ENCODE data around the gene OR5B17. TPM values are rescaled to one million over a fixed set of nuclear protein-coding genes. Genes with fewer than 3 reads are reported as not detected.

The OR5B17 gene
- total and polyA plus RNA-seq, 2 donors (not counting 1 experiment from before 2014, with no cell fraction given), result not detected

DNA sequence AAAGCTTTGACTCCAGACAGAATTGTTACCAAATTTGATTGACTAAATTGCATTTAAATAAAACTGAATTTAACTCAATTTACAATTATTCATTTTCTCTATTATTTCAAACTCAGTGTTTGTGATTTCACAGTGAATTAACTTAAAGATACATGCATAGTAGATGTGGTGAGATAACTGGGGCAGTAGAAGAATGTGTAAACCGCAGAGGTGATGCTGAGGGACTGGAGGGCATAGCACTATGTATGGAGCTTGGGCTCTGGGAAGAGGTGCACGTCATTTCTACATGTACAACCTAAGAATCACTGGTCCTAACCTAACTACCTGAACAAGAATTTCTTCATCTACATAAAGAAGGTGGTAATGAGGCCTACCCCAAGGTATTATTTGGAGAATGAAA is 13.7 kb downstream of the OR5B17 start:
- H3K4me3 Mint-ChIP-seq, result no peak overlapping the region
- intact Hi-C loops (cut with micrococcal nuclease), result no loop called here
- H3K27me3 ChIP-seq (replicated peaks in 1 of 4; ENCODE audit: control extremely low read depth in 1 of 4, control insufficient read depth in 3 of 4, insufficient read depth in 4 of 4, low read length in 3 of 4), result no peaks in the 10 kb centered on the region
- H4K20me1 ChIP-seq (ENCODE audit: control insufficient read depth, insufficient read depth, low read length, poor library complexity, severe bottlenecking), result no peaks in the 10 kb centered on the region
- ATAC-seq (ENCODE audit: low read depth) (no peak), DNase-seq (no peak)
- no peak overlapping the region for H3K27ac Mint-ChIP-seq
- no peaks in the 10 kb centered on the region for H3K4me1 Mint-ChIP-seq
- ChIA-PET CTCF (no interaction called here), POLR2A (no interaction called here)
- H3K4me3 ChIP-seq (ENCODE audit: control extremely low read depth in 1 of 5, extremely low read depth in 1 of 5, insufficient read depth in 1 of 5, low read depth in 2 of 5, low read length in 4 of 5), result no peak overlapping the region
- H3K36me3 ChIP-seq (replicated peaks in 1 of 2; ENCODE audit: control extremely low read depth in 1 of 2, control insufficient read depth in 1 of 2, extremely low read depth in 1 of 2, insufficient read depth in 2 of 2, low read length in 1 of 2), result no peaks in the 10 kb centered on the region
- H3K4me1 ChIP-seq (ENCODE audit: control insufficient read depth in 2 of 2, insufficient read depth in 2 of 2, low read length in 2 of 2), result no peaks in the 10 kb centered on the region
- H2AFZ ChIP-seq (ENCODE audit: insufficient read depth, low read depth, low read length, poor library complexity, severe bottlenecking), result no peak overlapping the region
- TF ChIP-seq, protein P1, sequence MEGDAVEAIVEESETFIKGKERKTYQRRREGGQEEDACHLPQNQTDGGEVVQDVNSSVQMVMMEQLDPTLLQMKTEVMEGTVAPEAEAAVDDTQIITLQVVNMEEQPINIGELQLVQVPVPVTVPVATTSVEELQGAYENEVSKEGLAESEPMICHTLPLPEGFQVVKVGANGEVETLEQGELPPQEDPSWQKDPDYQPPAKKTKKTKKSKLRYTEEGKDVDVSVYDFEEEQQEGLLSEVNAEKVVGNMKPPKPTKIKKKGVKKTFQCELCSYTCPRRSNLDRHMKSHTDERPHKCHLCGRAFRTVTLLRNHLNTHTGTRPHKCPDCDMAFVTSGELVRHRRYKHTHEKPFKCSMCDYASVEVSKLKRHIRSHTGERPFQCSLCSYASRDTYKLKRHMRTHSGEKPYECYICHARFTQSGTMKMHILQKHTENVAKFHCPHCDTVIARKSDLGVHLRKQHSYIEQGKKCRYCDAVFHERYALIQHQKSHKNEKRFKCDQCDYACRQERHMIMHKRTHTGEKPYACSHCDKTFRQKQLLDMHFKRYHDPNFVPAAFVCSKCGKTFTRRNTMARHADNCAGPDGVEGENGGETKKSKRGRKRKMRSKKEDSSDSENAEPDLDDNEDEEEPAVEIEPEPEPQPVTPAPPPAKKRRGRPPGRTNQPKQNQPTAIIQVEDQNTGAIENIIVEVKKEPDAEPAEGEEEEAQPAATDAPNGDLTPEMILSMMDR (IDR thresholded peaks at IDR 0.05), result no peak
- no peak for TF ChIP-seq EZH2 (IDR thresholded peaks at IDR 0.05; ENCODE audit: borderline replicate concordance, insufficient read depth, low read depth, low read length, poor library complexity, severe bottlenecking)
- H3K9me3 Mint-ChIP-seq (ENCODE audit: insufficient read depth), result peaks cover 2% of the 10 kb centered on the region
- no peak overlapping the region for H3K27ac ChIP-seq (ENCODE audit: low read length in 2 of 2)
- no CpG with 5 or more reads among the region's 2 CpGs for WGBS (ENCODE audit: insufficient coverage)
- H3K4me2 ChIP-seq (replicated peaks; ENCODE audit: low read depth, low read length, poor library complexity, severe bottlenecking), result no peak overlapping the region
- no peaks in the 10 kb centered on the region for H3K79me2 ChIP-seq (ENCODE audit: control insufficient read depth, insufficient read depth, low read length)
- peaks cover 8% of the 10 kb centered on the region for H3K27me3 Mint-ChIP-seq
- H3K9me3 ChIP-seq (ENCODE audit: control extremely low read depth in 1 of 3, control insufficient read depth in 2 of 3, insufficient read depth in 1 of 3, low read length in 2 of 3), result peaks cover 0 to 4% (median 2%) of the 10 kb centered on the region in 3 donors
- H3K9ac ChIP-seq (ENCODE audit: low read length), result no peak overlapping the region

DNA sequence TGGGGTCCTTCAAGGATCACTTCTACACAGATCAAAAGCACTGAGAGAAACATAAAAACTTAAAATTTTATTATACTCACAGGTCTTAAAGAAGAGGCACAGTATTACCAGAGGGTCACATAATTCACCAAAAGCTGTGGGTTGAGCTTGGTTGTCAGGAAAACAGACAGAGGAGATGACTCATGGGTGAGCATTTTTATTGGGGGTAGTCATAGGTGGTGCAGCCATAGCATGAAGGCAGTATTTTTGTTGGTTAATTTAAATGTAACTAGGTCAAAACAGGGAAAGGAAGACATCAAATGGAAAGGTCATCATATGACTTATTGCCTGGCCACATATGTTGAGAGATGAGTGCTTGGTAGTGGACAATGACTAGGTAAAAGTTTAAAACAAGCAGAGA is 24.2 kb downstream of the OR5B17 start:
- TF ChIP-seq, protein P1 (IDR thresholded peaks at IDR 0.05), result no peak
- no peak for TF ChIP-seq EZH2 (IDR thresholded peaks at IDR 0.05; ENCODE audit: borderline replicate concordance, insufficient read depth, low read depth, low read length, poor library complexity, severe bottlenecking)
- Histone ChIP-seq H3K9ac (ENCODE audit: low read length) (no peak overlapping the region), H3K4me1 (ENCODE audit: control insufficient read depth in 2 of 2, insufficient read depth in 2 of 2, low read length in 2 of 2) (no peaks in the 10 kb centered on the region), H2AFZ (ENCODE audit: insufficient read depth, low read depth, low read length, poor library complexity, severe bottlenecking) (no peak overlapping the region), H3K27ac (ENCODE audit: low read length in 2 of 2) (no peak overlapping the region), H3K4me2 (replicated peaks; ENCODE audit: low read depth, low read length, poor library complexity, severe bottlenecking) (no peak overlapping the region), H3K4me3 (ENCODE audit: control extremely low read depth in 1 of 5, extremely low read depth in 1 of 5, insufficient read depth in 1 of 5, low read depth in 2 of 5, low read length in 4 of 5) (no peak overlapping the region), H3K79me2 (ENCODE audit: control insufficient read depth, insufficient read depth, low read length) (no peaks in the 10 kb centered on the region), H3K27me3 (replicated peaks in 1 of 4; ENCODE audit: control extremely low read depth in 1 of 4, control insufficient read depth in 3 of 4, insufficient read depth in 4 of 4, low read length in 3 of 4) (peaks cover 0 to 2% (median 0%) of the 10 kb centered on the region in 4 experiments), H3K36me3 (replicated peaks in 1 of 2; ENCODE audit: control extremely low read depth in 1 of 2, control insufficient read depth in 1 of 2, extremely low read depth in 1 of 2, insufficient read depth in 2 of 2, low read length in 1 of 2) (no peaks in the 10 kb centered on the region), H4K20me1 (ENCODE audit: control insufficient read depth, insufficient read depth, low read length, poor library complexity, severe bottlenecking) (no peaks in the 10 kb centered on the region), H3K9me3 (ENCODE audit: control extremely low read depth in 1 of 3, control insufficient read depth in 2 of 3, insufficient read depth in 1 of 3, low read length in 2 of 3) (peaks cover 0 to 4% (median 0%) of the 10 kb centered on the region in 3 donors)
- Mint-ChIP-seq H3K27ac (no peak overlapping the region), H3K27me3 (peaks cover 25% of the 10 kb centered on the region), H3K4me3 (no peak overlapping the region), H3K9me3 (ENCODE audit: insufficient read depth) (peaks cover 5% of the 10 kb centered on the region), H3K4me1 (no peaks in the 10 kb centered on the region)
- ATAC-seq (ENCODE audit: low read depth), result no peak
- intact Hi-C loops (cut with micrococcal nuclease), result no loop called here
- ChIA-PET POLR2A (no interaction called here), CTCF (no interaction called here)
- DNase-seq, result no peak
